RWPE2 (cell line): Measurements from ENCODE around the gene CALY.
"Not testable (repeated sequence)": the region's sequence is repeated elsewhere in the genome, so short reads cannot be mapped to it uniquely, and the experiment has no call there.

Source experiments
- ATAC-seq: fragments of 200-7000 bp; cut with Tn5 transposase; 3 replicates; pipeline ENCODE4 v1.9.1; 2021; ENCODE audit warnings: low read depth
- DNase-seq: peaks from one replicate; pipeline ENCODE4 v3.0.0-alpha.2; 2020; ENCODE audit warnings: low spot score
- H3K27ac ChIP-seq: fragments of 450-650 bp; 2 replicates; pipeline ENCODE4 v1.5.1; 2017; ENCODE audit warnings: mild to moderate bottlenecking; ENCODE audit not compliant: poor library complexity, severe bottlenecking
- H3K27me3 ChIP-seq: fragments of 250-450 bp; sonication (Bioruptor Pico); 2 replicates; pipeline ENCODE4 v1.5.1; 2021; ENCODE audit warnings: mild to moderate bottlenecking, moderate library complexity; ENCODE audit not compliant: insufficient read depth, poor library complexity, severe bottlenecking
- H3K36me3 ChIP-seq: fragments of 250-450 bp; sonication (Bioruptor Pico); 2 replicates; pipeline ENCODE4 v1.5.1; 2020; ENCODE audit warnings: low read depth, mild to moderate bottlenecking, moderate library complexity
- H3K4me1 ChIP-seq: fragments of 250-450 bp; sonication (Bioruptor Pico); 2 replicates; pipeline ENCODE4 v1.5.1; 2021; ENCODE audit warnings: mild to moderate bottlenecking, moderate library complexity; ENCODE audit not compliant: insufficient read depth, poor library complexity, severe bottlenecking
- H3K4me3 ChIP-seq: fragments of 250-450 bp; sonication (Bioruptor Pico); 2 replicates; pipeline ENCODE4 v1.5.1; 2021; ENCODE audit warnings: mild to moderate bottlenecking, moderate library complexity; ENCODE audit not compliant: severe bottlenecking
- H3K9me3 ChIP-seq: fragments of 250-450 bp; sonication (Bioruptor Pico); 2 replicates; pipeline ENCODE4 v1.5.1; 2021; ENCODE audit warnings: mild to moderate bottlenecking, moderate library complexity; ENCODE audit not compliant: severe bottlenecking
- CTCF ChIP-seq: fragments of 450-650 bp; IDR thresholded peaks from one replicate; pipeline ENCODE4 v1.5.1; 2017; ENCODE audit warnings: mild to moderate bottlenecking, moderate library complexity; ENCODE audit not compliant: poor library complexity, severe bottlenecking

The CALY gene

GRCh38 chr10:133377025-133377817 is 40.5 kb upstream of the CALY start:
- DNase-seq: no peak
- Histone ChIP-seq H3K9me3 (no peaks in the 10 kb centered on the region), H3K4me1 (peaks cover 5% of the 10 kb centered on the region), H3K27ac (no peak overlapping the region), H3K36me3 (no peaks in the 10 kb centered on the region), H3K4me3 (no peak overlapping the region), H3K27me3 (no peaks in the 10 kb centered on the region)
- no peak for TF ChIP-seq CTCF
- ATAC-seq: no peak

DNA sequence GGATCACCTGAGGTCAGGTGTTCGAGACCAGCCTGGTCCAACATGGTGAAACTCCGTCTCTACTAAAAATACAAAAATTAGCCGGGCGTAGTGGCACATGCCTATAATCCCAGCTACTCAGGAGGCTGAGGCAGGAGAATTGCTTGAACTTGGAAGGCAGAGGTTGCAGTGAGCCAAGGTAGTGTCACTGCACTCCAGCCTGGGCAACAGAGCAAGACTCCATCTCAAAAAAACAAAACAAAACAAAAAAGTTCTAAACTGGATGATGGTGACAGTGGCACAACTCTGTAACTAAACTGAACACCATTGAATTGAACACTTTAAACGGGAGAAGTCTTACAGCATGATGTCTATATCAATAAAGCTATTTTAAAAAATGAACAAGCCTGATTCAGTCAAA is 39.5 kb upstream of the CALY start:
- H3K27ac ChIP-seq, DNase-seq, H3K9me3 ChIP-seq, H3K4me3 ChIP-seq, H3K36me3 ChIP-seq, H3K27me3 ChIP-seq, ATAC-seq, H3K4me1 ChIP-seq: not testable (repeated sequence)

GRCh38 chr10:133375357-133376115 is 38.8 kb upstream of the CALY start:
- ATAC-seq (no peak), DNase-seq (no peak)
- no peaks in the 10 kb centered on the region for H3K36me3 ChIP-seq
- no peak for TF ChIP-seq CTCF
- no peak overlapping the region for H3K4me3 ChIP-seq
- H3K9me3 ChIP-seq: no peaks in the 10 kb centered on the region
- no peak overlapping the region for H3K27ac ChIP-seq
- H3K4me1 ChIP-seq: peaks cover 5% of the 10 kb centered on the region
- H3K27me3 ChIP-seq: no peaks in the 10 kb centered on the region

- H3K4me1 ChIP-seq: peaks cover 5% of the 10 kb centered on the region
- peak within 1 kb of the TSS; percentile 38 for H3K27ac ChIP-seq
- DNase-seq: peak; percentile 91
- no peak for TF ChIP-seq CTCF
- H3K27me3 ChIP-seq: no peaks in the 10 kb centered on the region
- H3K36me3 ChIP-seq: peaks cover 7% of the 10 kb centered on the region
- peak; percentile 99 for ATAC-seq
- H3K4me3 ChIP-seq: peak within 1 kb of the TSS; percentile 51
- H3K9me3 ChIP-seq: no peaks in the 10 kb centered on the region
Measured at GRCh38 chr10:133373174-133374090, 36.7 kb upstream of the CALY start, which contains the start of gene ECHS1. ECHS1 (minus strand) TSS chr10:133373354; CDS start chr10:133373333, 21 bp downstream.

DNA sequence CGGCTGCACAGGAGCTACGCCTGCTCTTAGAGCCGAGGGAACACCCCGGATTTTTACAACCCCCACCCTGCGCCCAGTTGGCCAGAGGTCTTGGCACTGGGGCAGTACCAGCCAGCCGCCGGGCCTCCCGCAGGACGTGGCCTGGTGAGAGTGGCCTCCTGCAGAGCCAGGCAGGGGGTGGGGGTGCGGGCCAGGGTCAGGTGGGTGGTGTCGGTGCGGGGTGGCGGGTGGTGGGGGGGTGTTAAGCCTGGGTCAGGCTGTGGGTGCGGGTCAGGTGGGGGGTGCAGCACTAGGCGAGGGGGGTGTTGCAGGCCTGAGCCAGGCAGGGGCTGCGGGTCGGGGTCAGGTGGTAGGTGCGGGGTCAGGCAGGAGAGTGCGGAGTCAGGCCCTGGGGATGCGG is 35.8 kb upstream of the CALY start:
- Histone ChIP-seq H3K9me3 (no peaks in the 10 kb centered on the region), H3K27ac (no peak overlapping the region), H3K4me1 (peaks cover 5% of the 10 kb centered on the region), H3K4me3 (no peak overlapping the region), H3K36me3 (peaks cover 12% of the 10 kb centered on the region), H3K27me3 (no peaks in the 10 kb centered on the region)
- no peak for TF ChIP-seq CTCF
- DNase-seq (no peak), ATAC-seq (no peak)
